Activated T-helper 17 cell treated with anti-CD3 and anti-CD28 coated beads, Interleukin-2, amount 50 U/mL, for 72 hours (primary cell): ENCODE results near the gene CTU2. TPM values are rescaled to one million over a fixed set of nuclear protein-coding genes. Genes with fewer than 3 reads are reported as not detected.
A peak's percentile ranks its signal among the peaks of the same experiment; 100 is the strongest.

ENCODE experiments used
- ATAC-seq: fragments of 150-1000 bp; cut with Tn5 transposase; replicated peaks from 2 replicates; pipeline ENCODE4 v1.10.0; 2021; ENCODE audit warnings: mild to moderate bottlenecking, moderate library complexity
- H3K27ac Mint-ChIP-seq: one replicate; pipeline ENCODE4 v1.8.0; 2022; ENCODE audit warnings: mixed read lengths
- H3K27me3 Mint-ChIP-seq: one replicate; pipeline ENCODE4 v1.8.0; 2022; ENCODE audit warnings: mixed read lengths
- H3K36me3 Mint-ChIP-seq: one replicate; pipeline ENCODE4 v1.8.0; 2022; ENCODE audit warnings: low read depth, mild to moderate bottlenecking, mixed read lengths
- H3K4me1 Mint-ChIP-seq: one replicate; pipeline ENCODE4 v1.8.0; 2022; ENCODE audit warnings: mixed read lengths
- H3K4me3 Mint-ChIP-seq: one replicate; pipeline ENCODE4 v1.8.0; 2022; ENCODE audit warnings: mild to moderate bottlenecking, mixed read lengths
- H3K9me3 Mint-ChIP-seq: one replicate; pipeline ENCODE4 v1.8.0; 2022; ENCODE audit warnings: mixed read lengths
- total RNA-seq, 2 donors: library from RNA; stranded (reverse); gene quantifications; one replicate each; pipeline ENCODE4 v1.2.3, GENCODE V29; 2022

CTU2 gene
- total RNA-seq, 2 donors from 2014 or later: 19.8 to 31.8 TPM

GRCh38 chr16:88673716-88674379 lies 32.5 kb upstream of the CTU2 start:
- H3K4me1 Mint-ChIP-seq: no peaks in the 10 kb centered on the region
- H3K27me3 Mint-ChIP-seq: no peaks in the 10 kb centered on the region
- H3K36me3 Mint-ChIP-seq: no peaks in the 10 kb centered on the region
- ATAC-seq: no peak
- peak overlapping the region; percentile 33 for H3K27ac Mint-ChIP-seq
- no peaks in the 10 kb centered on the region for H3K9me3 Mint-ChIP-seq
- no peak overlapping the region for H3K4me3 Mint-ChIP-seq

DNA sequence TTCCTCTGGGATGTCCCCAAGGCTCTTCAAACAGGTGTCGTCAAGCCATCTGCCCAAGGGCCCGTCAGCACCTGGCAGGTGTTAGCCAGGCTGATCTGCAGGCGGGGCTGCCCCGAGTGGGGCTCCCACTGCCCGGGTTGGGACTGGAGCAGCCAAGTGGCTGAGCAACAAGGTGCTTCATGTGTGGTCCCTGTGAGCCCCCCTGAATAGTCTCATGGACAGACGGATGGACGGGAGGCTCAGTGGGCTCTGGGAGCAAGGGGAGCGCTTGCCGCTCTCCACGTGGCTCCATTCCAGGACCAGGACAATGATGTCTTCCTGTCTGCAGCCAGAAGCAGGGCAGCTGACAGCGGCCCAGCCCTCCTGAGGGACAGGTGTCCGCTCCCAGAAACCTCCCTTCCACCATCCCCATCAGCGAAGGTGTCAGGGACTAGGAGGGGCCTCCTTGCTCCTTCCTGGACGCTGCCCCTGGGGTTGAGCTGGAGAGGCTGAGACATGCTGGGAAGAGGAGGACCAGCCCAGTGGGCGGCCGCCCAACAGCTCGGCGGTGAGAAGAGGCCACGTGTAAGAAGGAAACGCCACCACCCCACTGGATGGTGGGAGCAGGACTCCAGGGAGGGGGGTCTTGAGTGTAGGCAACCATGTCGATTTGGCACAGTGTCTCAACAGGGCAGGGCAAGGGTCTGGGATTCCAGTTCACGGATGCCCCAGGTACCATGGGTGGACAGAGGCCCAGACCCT lies 29.6 kb upstream of the CTU2 start:
- H3K27me3 Mint-ChIP-seq: no peaks in the 10 kb centered on the region
- no peak overlapping the region for H3K4me3 Mint-ChIP-seq
- peaks cover 11% of the 10 kb centered on the region for H3K36me3 Mint-ChIP-seq
- no peak overlapping the region for H3K27ac Mint-ChIP-seq
- H3K4me1 Mint-ChIP-seq: peaks cover 4% of the 10 kb centered on the region
- no peak for ATAC-seq
- H3K9me3 Mint-ChIP-seq: no peaks in the 10 kb centered on the region

DNA sequence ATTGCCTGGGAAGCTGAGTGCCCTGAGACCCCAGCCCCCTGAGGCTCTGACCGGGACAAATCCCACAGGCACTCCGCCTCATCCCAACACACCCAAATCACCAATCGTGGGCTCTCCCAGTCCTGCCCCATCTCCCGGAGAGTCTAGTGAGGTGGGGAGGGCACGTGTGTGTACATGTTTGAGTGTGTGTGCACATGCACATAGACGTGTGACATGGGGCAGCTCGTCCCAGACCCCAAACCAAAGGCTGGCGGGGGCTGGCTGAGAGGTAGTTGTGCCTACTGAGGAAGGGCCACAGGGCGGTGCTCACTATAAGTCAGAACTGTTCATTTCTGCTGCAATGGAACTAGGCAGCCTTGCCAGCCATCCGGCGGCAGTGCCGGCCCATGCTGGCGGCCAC lies 28.6 kb upstream of the CTU2 start:
- ATAC-seq: no peak
- no peak overlapping the region for H3K27ac Mint-ChIP-seq
- H3K36me3 Mint-ChIP-seq: peaks cover 11% of the 10 kb centered on the region
- no peaks in the 10 kb centered on the region for H3K9me3 Mint-ChIP-seq
- no peaks in the 10 kb centered on the region for H3K27me3 Mint-ChIP-seq
- peaks cover 10% of the 10 kb centered on the region for H3K4me1 Mint-ChIP-seq
- no peak overlapping the region for H3K4me3 Mint-ChIP-seq

GRCh38 chr16:88678224-88678979 lies 27.9 kb upstream of the CTU2 start:
- Mint-ChIP-seq H3K4me3 (no peak overlapping the region), H3K9me3 (no peaks in the 10 kb centered on the region), H3K27ac (no peak overlapping the region), H3K36me3 (peaks cover 11% of the 10 kb centered on the region), H3K27me3 (no peaks in the 10 kb centered on the region), H3K4me1 (peaks cover 10% of the 10 kb centered on the region)
- no peak for ATAC-seq

DNA sequence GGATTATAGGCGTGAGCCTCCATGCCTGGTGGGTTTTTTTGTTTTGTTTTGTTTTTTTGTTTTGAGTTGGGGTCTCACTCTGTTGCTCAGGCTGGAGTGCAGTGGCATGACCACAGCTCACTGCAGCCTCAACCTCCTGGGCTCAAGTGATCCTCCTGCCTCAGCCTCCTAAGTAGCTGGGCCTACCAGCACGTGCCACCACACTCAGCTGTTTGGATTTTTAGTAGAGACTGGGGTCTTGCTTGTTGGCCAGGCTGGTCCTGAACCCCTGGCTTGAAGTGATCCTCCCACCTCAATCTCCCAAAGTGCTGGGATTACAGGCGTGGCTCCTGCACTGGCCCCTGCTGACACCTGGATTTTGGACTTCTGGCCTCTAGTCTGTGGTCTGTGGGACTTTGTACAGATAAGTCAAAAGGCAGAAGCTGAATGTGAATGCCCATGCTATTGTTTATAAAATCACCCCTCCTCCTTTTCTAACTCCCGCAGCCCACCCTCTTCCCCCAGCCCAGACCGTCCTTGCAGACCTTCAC lies 25.7 kb upstream of the CTU2 start:
- H3K4me3 Mint-ChIP-seq: peak overlapping the region; percentile 75
- peaks cover 17% of the 10 kb centered on the region for H3K4me1 Mint-ChIP-seq
- no peak for ATAC-seq
- no peak overlapping the region for H3K27ac Mint-ChIP-seq
- H3K9me3 Mint-ChIP-seq: no peaks in the 10 kb centered on the region
- peaks cover 11% of the 10 kb centered on the region for H3K36me3 Mint-ChIP-seq
- H3K27me3 Mint-ChIP-seq: no peaks in the 10 kb centered on the region

GRCh38 chr16:88681084-88681680 lies 25.1 kb upstream of the CTU2 start:
- Mint-ChIP-seq H3K27ac (peak overlapping the region; percentile 76), H3K27me3 (no peaks in the 10 kb centered on the region), H3K4me1 (peaks cover 17% of the 10 kb centered on the region), H3K4me3 (peak overlapping the region; percentile 75), H3K36me3 (peaks cover 11% of the 10 kb centered on the region), H3K9me3 (no peaks in the 10 kb centered on the region)
- ATAC-seq: no peak

GRCh38 chr16:88681709-88682451 lies 24.4 kb upstream of the CTU2 start:
- Mint-ChIP-seq H3K27ac (peak overlapping the region; percentile 76), H3K4me1 (peaks cover 17% of the 10 kb centered on the region), H3K4me3 (peak overlapping the region; percentile 75), H3K9me3 (no peaks in the 10 kb centered on the region), H3K36me3 (peaks cover 11% of the 10 kb centered on the region), H3K27me3 (no peaks in the 10 kb centered on the region)
- ATAC-seq: peak; percentile 73

DNA sequence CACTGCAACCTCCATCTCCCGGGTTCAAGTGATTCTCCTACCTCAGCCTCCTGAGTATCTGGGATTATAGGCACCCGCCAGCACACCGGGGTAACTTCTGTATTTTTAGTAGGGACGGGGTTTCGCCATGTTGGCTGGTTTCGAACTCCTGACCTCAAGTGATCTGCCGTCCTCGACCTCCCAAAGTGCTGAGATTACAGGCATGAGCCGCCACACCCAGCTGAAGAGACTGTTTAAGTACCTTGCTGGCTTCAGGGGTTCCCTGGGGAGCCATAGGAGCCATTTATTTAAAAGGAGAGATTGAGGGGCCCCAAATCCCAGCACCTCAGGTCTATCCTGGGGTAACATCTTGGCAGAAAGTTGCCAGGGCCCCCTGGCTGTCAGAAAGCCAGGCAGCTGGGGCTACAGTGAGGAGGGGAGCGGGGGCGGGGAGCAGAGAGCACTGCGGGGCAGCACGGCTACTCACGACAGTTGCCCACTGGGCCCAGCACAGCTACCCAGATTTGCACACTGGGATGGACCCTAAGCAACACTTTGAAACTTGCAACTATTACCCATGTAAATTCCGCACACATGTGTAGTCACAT lies 21.6 kb upstream of the CTU2 start:
- no peak for ATAC-seq
- peaks cover 11% of the 10 kb centered on the region for H3K36me3 Mint-ChIP-seq
- H3K4me1 Mint-ChIP-seq: peaks cover 17% of the 10 kb centered on the region
- no peaks in the 10 kb centered on the region for H3K9me3 Mint-ChIP-seq
- H3K27me3 Mint-ChIP-seq: no peaks in the 10 kb centered on the region
- peak overlapping the region; percentile 72 for H3K4me3 Mint-ChIP-seq
- no peak overlapping the region for H3K27ac Mint-ChIP-seq

DNA sequence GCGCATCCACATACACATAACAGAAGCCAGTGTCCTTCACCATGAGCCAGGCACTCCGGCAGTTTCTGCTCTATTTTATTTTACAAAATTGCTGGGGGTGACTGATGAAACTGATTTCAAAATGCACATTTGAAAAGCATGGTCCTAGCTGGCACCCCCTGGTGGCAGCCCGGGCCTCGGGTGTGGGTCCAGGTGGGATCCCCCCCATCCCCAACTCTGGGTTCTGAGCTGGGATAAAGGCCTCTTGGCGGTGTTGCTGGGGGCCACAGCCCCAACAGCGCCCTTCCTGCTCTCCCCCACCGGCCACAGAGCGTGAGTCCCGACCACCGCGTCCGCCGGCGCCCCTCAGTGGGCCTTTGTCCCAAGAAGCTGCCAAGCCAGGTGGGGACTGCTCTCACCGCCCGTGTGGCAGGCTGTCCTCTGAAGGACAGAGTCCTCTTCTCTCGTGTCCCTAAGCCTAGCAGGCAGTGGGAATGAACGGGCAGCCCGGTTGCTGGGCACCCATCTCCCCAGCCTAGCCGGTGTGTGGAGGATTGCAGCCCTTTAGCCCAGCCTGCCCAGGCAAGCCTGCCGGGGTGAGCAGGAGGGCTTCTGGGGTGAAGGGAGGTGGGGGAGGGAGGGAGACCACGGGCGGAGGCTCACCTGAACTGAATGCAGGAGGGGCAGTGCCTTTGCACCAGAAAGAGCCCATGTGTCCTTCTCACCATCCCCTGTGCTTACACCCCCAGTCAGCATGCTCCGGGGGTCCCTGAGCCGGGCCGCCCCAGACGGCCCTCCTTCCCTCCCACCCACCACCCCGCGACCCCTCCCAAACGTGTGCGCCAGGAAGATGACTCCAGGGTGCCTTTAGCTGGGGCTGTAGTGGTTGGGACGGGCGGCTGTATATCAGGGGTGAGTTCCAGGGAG lies 20.9 kb upstream of the CTU2 start:
- Mint-ChIP-seq H3K36me3 (peaks cover 5% of the 10 kb centered on the region), H3K27me3 (no peaks in the 10 kb centered on the region), H3K4me1 (peaks cover 18% of the 10 kb centered on the region), H3K9me3 (no peaks in the 10 kb centered on the region), H3K4me3 (peak overlapping the region; percentile 72), H3K27ac (no peak overlapping the region)
- ATAC-seq: peak; percentile 12

- Mint-ChIP-seq H3K27me3 (no peaks in the 10 kb centered on the region), H3K36me3 (peaks cover under 1% of the 10 kb centered on the region), H3K9me3 (no peaks in the 10 kb centered on the region), H3K4me3 (peak overlapping the region; percentile 72), H3K27ac (no peak overlapping the region), H3K4me1 (peaks cover 21% of the 10 kb centered on the region)
- peak; percentile 49 for ATAC-seq
These were observed 20.3 kb upstream of the CTU2 start for GRCh38 chr16:88686062-88686438.

- peaks cover 20% of the 10 kb centered on the region for H3K4me1 Mint-ChIP-seq
- peak; percentile 89 for ATAC-seq
- H3K27ac Mint-ChIP-seq: no peak within 1 kb of the TSS
- no peaks in the 10 kb centered on the region for H3K9me3 Mint-ChIP-seq
- no peaks in the 10 kb centered on the region for H3K27me3 Mint-ChIP-seq
- peak within 1 kb of the TSS; percentile 72 for H3K4me3 Mint-ChIP-seq
- no peaks in the 10 kb centered on the region for H3K36me3 Mint-ChIP-seq
These were observed 19.7 kb upstream of the CTU2 start, which contains the start of gene SNAI3 for GRCh38 chr16:88686439-88687253. TSS of gene SNAI3 (minus strand) at chr16:88686507. CDS start at chr16:88686406, 101 bp downstream.

DNA sequence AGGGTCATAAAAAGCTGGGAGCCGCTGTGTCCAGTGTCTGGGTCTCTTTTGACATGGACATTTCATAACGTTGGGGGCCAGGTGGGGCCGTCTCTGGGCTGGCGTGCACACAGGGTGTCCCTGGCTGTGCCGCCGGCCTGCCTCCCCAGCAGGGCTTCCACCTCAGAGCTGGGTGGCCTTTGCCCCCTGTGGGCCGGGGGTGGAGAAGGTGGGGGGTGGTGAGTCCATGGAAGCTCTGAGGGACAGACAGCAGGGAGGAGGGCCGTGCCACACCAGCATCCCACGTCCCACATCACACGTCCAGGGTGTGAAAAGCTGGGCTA lies 19.1 kb upstream of the CTU2 start:
- Mint-ChIP-seq H3K36me3 (no peaks in the 10 kb centered on the region), H3K4me3 (no peak overlapping the region), H3K27ac (no peak overlapping the region), H3K4me1 (peaks cover 18% of the 10 kb centered on the region), H3K27me3 (no peaks in the 10 kb centered on the region), H3K9me3 (no peaks in the 10 kb centered on the region)
- no peak for ATAC-seq
